ENCODE measurements around the gene YY1AP1. TPM values are rescaled to one million over a fixed set of nuclear protein-coding genes. Genes with fewer than 3 reads are reported as not detected.
"Not testable (repeated sequence)": the region's sequence is repeated elsewhere in the genome, so short reads cannot be mapped to it uniquely, and the experiment has no call there.

The YY1AP1 gene, protein sequence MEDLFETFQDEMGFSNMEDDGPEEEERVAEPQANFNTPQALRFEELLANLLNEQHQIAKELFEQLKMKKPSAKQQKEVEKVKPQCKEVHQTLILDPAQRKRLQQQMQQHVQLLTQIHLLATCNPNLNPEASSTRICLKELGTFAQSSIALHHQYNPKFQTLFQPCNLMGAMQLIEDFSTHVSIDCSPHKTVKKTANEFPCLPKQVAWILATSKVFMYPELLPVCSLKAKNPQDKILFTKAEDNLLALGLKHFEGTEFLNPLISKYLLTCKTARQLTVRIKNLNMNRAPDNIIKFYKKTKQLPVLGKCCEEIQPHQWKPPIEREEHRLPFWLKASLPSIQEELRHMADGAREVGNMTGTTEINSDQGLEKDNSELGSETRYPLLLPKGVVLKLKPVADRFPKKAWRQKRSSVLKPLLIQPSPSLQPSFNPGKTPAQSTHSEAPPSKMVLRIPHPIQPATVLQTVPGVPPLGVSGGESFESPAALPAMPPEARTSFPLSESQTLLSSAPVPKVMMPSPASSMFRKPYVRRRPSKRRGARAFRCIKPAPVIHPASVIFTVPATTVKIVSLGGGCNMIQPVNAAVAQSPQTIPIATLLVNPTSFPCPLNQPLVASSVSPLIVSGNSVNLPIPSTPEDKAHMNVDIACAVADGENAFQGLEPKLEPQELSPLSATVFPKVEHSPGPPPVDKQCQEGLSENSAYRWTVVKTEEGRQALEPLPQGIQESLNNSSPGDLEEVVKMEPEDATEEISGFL
- total RNA-seq: 100 to 1,000 TPM in 3 of 4 donors, 10 to 100 TPM in 1; 54.3 to 195 (median 159) TPM
- polyA plus RNA-seq: 10 to 100 TPM; 21.6 to 39.2 (median 25.7) TPM

DNA sequence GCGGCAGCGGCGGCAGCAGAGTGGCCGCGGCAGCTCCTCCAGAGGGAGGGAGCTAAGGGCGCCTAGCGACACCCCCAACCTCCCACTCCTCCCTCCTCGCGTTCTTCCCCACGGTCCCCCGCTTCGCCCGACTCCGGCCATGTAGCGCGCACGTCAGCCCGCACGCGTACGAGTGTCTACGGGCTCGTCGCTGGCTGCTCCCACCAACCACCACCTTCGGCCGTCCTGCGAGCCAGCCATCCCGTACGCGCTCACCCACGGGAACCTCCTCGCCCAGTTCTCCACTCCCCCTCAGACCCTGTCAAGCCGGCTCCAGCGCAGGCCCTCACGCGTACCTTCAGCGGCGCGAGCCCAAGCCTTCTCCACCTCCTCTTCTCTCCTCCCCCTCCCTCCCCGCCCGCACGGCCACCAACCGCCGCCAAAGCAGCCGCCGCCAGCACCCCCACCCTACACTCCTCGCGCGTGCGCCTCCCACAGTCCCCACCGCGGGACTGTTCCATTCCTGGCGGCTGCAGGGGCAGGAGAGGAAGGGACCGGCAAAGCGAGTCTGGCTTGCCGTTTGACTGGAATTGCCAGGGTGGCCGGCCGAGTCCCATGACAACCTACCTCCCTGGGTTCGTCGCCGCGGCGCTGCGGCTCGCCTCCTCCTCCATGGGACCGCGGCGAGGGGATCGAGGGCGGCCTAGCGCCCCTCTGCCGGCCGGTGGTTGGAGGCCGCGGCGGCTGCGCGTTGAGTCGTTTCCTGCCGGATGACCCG lies at the start of gene YY1AP1:
TSS of gene YY1AP1 (minus strand) at position 451 of the 757 bp plus-strand sequence. CDS start 8,338 bp downstream, outside the sequence.
- Histone ChIP-seq H3K9me3 (no peaks in the 10 kb centered on the region), H3K27me3 (no peaks in the 10 kb centered on the region), H3K4me3 (peak within 1 kb of the TSS; percentile 88 to 100 (median 96)), H3K36me3 (peaks cover 0 to 9% (median 0%) of the 10 kb centered on the region in 4 donors), H3K27ac (peak within 1 kb of the TSS; percentile 95 to 99 (median 96)), H3K4me1 (peaks cover 0 to 52% (median 44%) of the 10 kb centered on the region in 4 donors)
- 0% methylated on average over 81 of the region's 81 CpGs for WGBS, 2 donors
- intact Hi-C loops (cut with DNase I): loop anchor here (2.0 kb wide), 1 partner anchor 56 kb away; no protein-coding TSS in a partner anchor
- peak; percentile 96 for DNase-seq
- TF ChIP-seq EP300 (IDR thresholded peaks at IDR 0.05): no peak
- TF ChIP-seq POLR2A (IDR thresholded peaks at IDR 0.05): peak; percentile 82 to 88
- TF ChIP-seq, protein P1, sequence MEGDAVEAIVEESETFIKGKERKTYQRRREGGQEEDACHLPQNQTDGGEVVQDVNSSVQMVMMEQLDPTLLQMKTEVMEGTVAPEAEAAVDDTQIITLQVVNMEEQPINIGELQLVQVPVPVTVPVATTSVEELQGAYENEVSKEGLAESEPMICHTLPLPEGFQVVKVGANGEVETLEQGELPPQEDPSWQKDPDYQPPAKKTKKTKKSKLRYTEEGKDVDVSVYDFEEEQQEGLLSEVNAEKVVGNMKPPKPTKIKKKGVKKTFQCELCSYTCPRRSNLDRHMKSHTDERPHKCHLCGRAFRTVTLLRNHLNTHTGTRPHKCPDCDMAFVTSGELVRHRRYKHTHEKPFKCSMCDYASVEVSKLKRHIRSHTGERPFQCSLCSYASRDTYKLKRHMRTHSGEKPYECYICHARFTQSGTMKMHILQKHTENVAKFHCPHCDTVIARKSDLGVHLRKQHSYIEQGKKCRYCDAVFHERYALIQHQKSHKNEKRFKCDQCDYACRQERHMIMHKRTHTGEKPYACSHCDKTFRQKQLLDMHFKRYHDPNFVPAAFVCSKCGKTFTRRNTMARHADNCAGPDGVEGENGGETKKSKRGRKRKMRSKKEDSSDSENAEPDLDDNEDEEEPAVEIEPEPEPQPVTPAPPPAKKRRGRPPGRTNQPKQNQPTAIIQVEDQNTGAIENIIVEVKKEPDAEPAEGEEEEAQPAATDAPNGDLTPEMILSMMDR (IDR thresholded peaks at IDR 0.05): peak in 1 of 4 experiments; percentile 45
- peak; percentile 93 to 95 (median 94) for TF ChIP-seq POLR2AphosphoS5 (IDR thresholded peaks at IDR 0.05)

DNA sequence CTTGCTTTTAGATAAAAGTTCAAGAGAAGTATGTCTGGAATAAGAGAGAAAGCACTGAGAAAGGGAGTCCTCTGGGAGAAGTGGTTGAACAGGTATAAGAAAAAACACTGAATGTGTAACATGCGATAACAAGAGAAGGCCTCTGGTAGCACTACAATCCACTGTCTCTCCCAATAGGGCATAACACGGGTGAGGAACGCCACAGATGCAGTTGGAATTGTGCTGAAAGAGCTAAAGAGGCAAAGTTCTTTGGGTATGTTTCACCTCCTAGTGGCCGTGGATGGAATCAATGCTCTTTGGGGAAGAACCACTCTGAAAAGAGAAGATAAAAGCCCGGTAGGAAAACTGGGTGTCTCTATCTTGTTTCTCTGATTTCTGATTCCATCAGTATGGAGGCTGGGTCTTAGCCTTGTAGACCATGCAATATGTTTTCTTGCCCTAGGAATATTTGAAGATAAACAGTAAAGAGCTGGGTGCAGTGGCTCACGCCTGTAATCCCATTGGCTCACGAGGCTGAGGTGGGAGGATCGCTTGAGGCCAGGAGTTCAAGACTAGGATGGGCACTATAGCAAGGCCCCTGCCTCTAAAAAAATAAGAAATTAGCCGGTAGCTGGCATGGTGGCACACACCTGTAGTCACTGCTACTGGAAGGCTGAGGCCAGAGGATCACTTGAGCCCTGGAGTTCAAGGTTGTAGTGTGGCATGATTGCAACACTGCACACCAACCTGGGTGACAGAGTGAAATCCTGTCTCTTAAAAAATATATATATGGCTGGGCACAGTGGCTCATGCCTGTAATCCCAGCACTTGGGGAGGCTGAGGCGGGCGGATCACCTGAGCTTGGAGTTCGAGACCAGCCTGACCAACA lies 40.7 kb upstream of the YY1AP1 start:
- Histone ChIP-seq H3K4me3 (no peak overlapping the region), H3K36me3 (peaks cover 0 to 59% (median 6%) of the 10 kb centered on the region in 4 donors), H3K4me1 (no peaks in the 10 kb centered on the region), H3K9me3 (no peaks in the 10 kb centered on the region), H3K27ac (no peak overlapping the region), H3K27me3 (no peaks in the 10 kb centered on the region)
- WGBS, 2 donors: 66 to 70% methylated on average over 12 of the region's 12 CpGs
- intact Hi-C loops (cut with DNase I): no loop called here
- no peak for TF ChIP-seq EP300 (IDR thresholded peaks at IDR 0.05)
- TF ChIP-seq, protein P1 (IDR thresholded peaks at IDR 0.05): peak in 2 of 4 experiments; percentile 38 to 57
- DNase-seq: peak; percentile 66

- 97 to 98% methylated on average over 3 of the region's 3 CpGs for WGBS, 2 donors
- intact Hi-C loops (cut with DNase I): no loop called here
- Histone ChIP-seq H3K4me3 (no peak overlapping the region), H3K9me3 (no peaks in the 10 kb centered on the region), H3K36me3 (peaks cover 0 to 53% (median 2%) of the 10 kb centered on the region in 4 donors), H3K4me1 (no peaks in the 10 kb centered on the region), H3K27me3 (no peaks in the 10 kb centered on the region), H3K27ac (no peak overlapping the region)
- DNase-seq: no peak
- TF ChIP-seq, protein P1 (IDR thresholded peaks at IDR 0.05): no peak
- TF ChIP-seq POLR2AphosphoS5 (IDR thresholded peaks at IDR 0.05) (no peak), EP300 (IDR thresholded peaks at IDR 0.05) (no peak), POLR2A (IDR thresholded peaks at IDR 0.05) (no peak)
Measured at GRCh38 chr1:155725142-155725541, 36.6 kb upstream of the YY1AP1 start.

DNA sequence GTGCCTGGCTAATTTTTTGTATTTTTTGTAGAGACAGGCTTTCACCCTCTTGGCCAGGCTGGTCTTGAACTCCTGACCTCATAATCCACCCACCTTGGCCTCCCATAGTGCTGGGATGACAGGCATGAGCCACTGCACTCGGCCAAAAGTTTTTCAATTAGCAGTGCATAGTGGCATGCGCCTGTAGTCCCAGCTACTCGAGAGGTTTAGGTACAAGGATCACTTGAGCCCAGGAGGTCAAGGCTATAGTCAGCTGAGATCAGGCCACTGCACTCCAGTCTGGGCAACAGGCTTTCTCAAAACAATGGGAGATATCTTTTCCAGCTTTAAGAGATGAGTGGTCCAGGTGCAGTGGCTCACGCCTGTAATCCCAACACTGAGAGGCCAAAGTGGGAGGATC lies 31.1 kb upstream of the YY1AP1 start:
- intact Hi-C loops (cut with DNase I): no loop called here
- 97 to 98% methylated on average over 4 of the region's 4 CpGs for WGBS, 2 donors
- TF ChIP-seq POLR2A (IDR thresholded peaks at IDR 0.05) (no peak), EP300 (IDR thresholded peaks at IDR 0.05) (no peak), POLR2AphosphoS5 (IDR thresholded peaks at IDR 0.05) (no peak)
- TF ChIP-seq, protein P1 (IDR thresholded peaks at IDR 0.05): no peak
- no peak for DNase-seq
- H3K27me3 ChIP-seq: no peaks in the 10 kb centered on the region
- H3K36me3 ChIP-seq: peaks cover 0 to 40% (median 1%) of the 10 kb centered on the region in 4 donors
- H3K27ac ChIP-seq: no peak overlapping the region
- H3K4me3 ChIP-seq: no peak overlapping the region
- no peaks in the 10 kb centered on the region for H3K9me3 ChIP-seq
- no peaks in the 10 kb centered on the region for H3K4me1 ChIP-seq

GRCh38 chr1:155718524-155719115 lies 30.0 kb upstream of the YY1AP1 start:
- peaks cover 0 to 39% (median 1%) of the 10 kb centered on the region in 4 donors for H3K36me3 ChIP-seq
- H3K4me3 ChIP-seq; H3K9me3 ChIP-seq; DNase-seq; H3K4me1 ChIP-seq; intact Hi-C loops (cut with DNase I); H3K27me3 ChIP-seq; H3K27ac ChIP-seq: not testable (repeated sequence)
- 92 to 94% methylated on average over 6 of the region's 6 CpGs for WGBS, 2 donors
